Fibroblast of the aortic adventitia (primary cell): ENCODE results near the gene CLSTN2. TPM values are rescaled to one million over a fixed set of nuclear protein-coding genes. Genes with fewer than 3 reads are reported as not detected.
A peak's percentile ranks its signal among the peaks of the same experiment; 100 is the strongest.

Experiments
- DNase-seq: peaks from one replicate; pipeline ENCODE4 v3.0.0-alpha.2; 2010; ENCODE audit warnings: low read depth
- H3K4me3 ChIP-seq: 2 replicates; pipeline ENCODE4 v1.5.1; 2011; ENCODE audit warnings: low read depth, mild to moderate bottlenecking, control low read depth, low read length, moderate library complexity
- CTCF ChIP-seq: IDR thresholded peaks from 2 replicates; pipeline ENCODE4 v1.5.1; 2011; ENCODE audit warnings: mild to moderate bottlenecking, low read length, control low read depth, inconsistent platforms; ENCODE audit not compliant: insufficient read depth
- total RNA-seq: library from RNA; depleted of rRNA; stranded (reverse); fragments of >200 nt; gene quantifications from 2 replicates; pipeline ENCODE4 v1.2.3, GENCODE V29; 2012; ENCODE audit warnings: low replicate concordance

The CLSTN2 gene
- total RNA-seq, 1 donor = 3.2 TPM

- H3K4me3 ChIP-seq = no peak overlapping the region
- no peak for TF ChIP-seq CTCF
- DNase-seq = peak; percentile 7
Measured at GRCh38 chr3:140377644-140378043, 442.7 kb downstream of the CLSTN2 start.

DNA sequence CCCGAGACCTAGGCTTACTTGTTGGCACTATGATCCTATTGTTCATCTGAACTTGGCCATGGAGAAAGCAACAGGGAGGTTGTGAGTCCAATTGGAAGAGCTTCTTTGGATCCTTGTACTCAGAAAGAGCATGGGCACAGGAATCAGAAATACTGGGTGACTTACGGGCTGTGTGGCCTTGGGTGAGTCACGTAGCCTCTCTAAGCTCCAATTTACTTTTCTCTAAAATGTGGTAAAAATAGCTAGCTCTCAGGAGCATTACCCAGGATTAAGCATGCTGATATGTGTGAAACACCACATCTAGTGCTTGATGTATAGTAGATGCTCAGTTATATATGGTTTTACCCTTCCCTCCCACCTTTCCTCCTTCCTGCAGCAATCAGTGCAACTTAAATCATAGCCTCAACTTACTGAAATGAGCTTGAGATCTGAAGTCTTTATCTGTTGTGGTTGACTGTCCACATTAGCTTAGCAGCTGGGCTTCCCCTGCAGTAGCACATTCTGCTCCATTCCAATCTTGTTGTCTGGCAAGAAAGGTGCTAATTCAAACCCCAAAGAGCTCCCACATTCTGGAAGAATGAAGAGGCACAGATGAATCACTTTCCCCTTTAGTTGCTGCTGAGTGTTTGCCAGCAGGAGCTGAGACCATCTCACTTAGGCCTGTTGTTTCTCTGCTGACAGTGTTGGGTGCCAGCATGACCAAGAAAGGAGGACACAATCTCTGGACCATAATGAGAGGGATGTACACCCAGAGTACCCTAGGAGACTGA, 443.8 kb downstream of the CLSTN2 start:
- DNase-seq = no peak
- no peak for TF ChIP-seq CTCF

GRCh38 chr3:140384028-140384771, 449.2 kb downstream of the CLSTN2 start:
- no peak for TF ChIP-seq CTCF
- no peak for DNase-seq

More for the DNA sequence above, 443.8 kb downstream of the CLSTN2 start:
- H3K4me3 ChIP-seq = no peak overlapping the region

GRCh38 chr3:140384876-140385275, 449.9 kb downstream of the CLSTN2 start:
- no peak overlapping the region for H3K4me3 ChIP-seq
- no peak for DNase-seq
- TF ChIP-seq CTCF = no peak

More at GRCh38 chr3:140384028-140384771, 449.2 kb downstream of the CLSTN2 start:
- H3K4me3 ChIP-seq = no peak overlapping the region

DNA sequence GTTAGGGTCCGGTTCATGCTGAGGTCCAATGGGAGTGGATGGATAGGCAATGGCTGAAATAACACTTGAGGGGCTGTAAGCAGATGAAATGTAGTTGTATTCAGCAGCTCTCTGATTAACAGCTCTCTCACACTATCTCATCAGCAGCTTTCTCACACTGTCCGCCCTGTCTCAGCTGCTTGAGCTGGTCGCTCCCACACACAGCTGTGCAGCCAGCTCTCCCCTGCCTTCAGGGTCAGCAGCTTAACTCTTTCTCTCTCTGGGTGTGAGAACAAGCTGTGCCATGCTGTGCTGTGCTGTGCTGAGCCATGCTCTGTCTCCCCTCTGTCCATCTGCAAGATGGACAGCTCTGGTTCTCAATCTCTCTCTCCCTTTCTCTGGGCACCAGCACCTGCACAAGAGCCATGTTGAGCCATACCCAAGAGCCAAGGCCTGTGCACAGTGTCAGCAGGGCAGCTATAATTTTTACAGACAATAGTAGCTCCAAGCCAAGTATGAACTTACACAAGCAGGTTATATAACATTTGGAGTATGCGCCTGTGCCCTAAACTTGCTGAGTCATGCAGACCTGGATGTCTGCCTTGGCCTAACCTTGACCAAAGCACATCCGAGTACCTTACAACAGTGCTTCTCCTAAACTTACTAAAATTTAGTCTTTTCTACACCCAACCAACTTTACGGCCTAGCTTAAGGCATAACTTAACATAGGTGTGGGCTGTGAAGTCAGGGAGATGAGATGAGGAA, 451.5 kb downstream of the CLSTN2 start:
- DNase-seq = peak; percentile 4
- no peak overlapping the region for H3K4me3 ChIP-seq
- no peak for TF ChIP-seq CTCF

DNA sequence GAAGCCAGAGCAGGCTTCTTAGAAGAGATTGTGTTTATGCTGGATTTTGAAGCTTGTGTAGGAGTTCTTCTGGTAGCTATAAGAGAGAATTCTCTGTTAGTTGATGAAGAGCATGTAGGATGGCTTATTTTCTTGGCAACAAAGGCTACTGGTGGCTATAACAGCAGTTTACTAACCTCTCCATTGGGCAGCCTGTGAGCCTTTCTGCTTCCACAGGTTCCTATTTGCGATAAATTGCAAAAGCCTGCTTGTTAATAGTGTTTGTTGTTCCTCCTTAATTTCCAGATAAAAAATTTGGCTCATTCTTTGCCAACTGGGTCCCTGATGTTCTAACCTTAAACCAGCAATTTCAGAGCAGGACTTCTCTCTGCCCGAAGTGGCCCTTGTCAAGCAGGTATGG, 452.3 kb downstream of the CLSTN2 start:
- no peak overlapping the region for H3K4me3 ChIP-seq
- no peak for TF ChIP-seq CTCF

More for the DNA sequence above, 452.3 kb downstream of the CLSTN2 start:
- DNase-seq = no peak
